A549 (cell line): Measurements from ENCODE around the gene FBLN7. TPM values are rescaled to one million over a fixed set of nuclear protein-coding genes. Genes with fewer than 3 reads are reported as not detected.

ENCODE experiments used
- ATAC-seq, 2 experiments: fragments of 200-7000 bp in 1 of 2; fragments of >200 bp in 1 of 2; cut with Nextera tagmentation in 1 of 2; cut with Tn5 transposase in 1 of 2; 3 replicates each; pipeline versions ENCODE4 v1.8.0 to v1.9.1; 2018 to 2020; ENCODE audit warnings: mild to moderate bottlenecking in 1 of 2, moderate library complexity in 1 of 2
- CTCF ChIA-PET: fragments of 300-600 bp; sonication (Branson Sonifier 250); formaldehyde crosslinking; extraction: SDS; loops from one replicate; lab custom pipeline; 2021; ENCODE audit warnings: antibody characterized with exemption, inconsistent platforms; lab: Yijun Ruan, JAX
- POLR2A ChIA-PET: fragments of 350-600 bp; formaldehyde crosslinking; extraction: SDS; loops from one replicate; lab custom pipeline; 2021; ENCODE audit warnings: antibody characterized with exemption, inconsistent platforms; lab: Yijun Ruan, JAX
- DNase-seq, 2 experiments: peaks; one replicate each; pipeline versions ENCODE4 v3.0.0 to v3.0.0-alpha.2; 2011 to 2016; ENCODE audit warnings: low read depth in 1 of 2, low spot score in 1 of 2
- FAIRE-seq: peaks from 2 replicates; lab custom pipeline; 2011; peaks lifted over from hg19 to GRCh38; lab: Jason Lieb, UNC
- H3K27ac ChIP-seq, 2 experiments: fragments of >200 bp; sonication (Bioruptor Twin); formaldehyde crosslinking; 3 replicates each; pipeline ENCODE4 v1.5.1; 2016 to 2017
- H3K4me1 ChIP-seq: fragments of >200 bp; sonication (Bioruptor Twin); formaldehyde crosslinking; 3 replicates; pipeline ENCODE4 v1.6.1; 2016
- H3K4me2 ChIP-seq: fragments of >200 bp; sonication (Bioruptor Twin); formaldehyde crosslinking; 3 replicates; pipeline ENCODE4 v1.6.1; 2016
- H3K4me3 ChIP-seq: fragments of >200 bp; sonication (Bioruptor Twin); formaldehyde crosslinking; 3 replicates; pipeline ENCODE4 v1.5.1; 2016
- H3K9me3 ChIP-seq: fragments of >200 bp; sonication (Bioruptor Twin); formaldehyde crosslinking; 3 replicates; pipeline ENCODE4 v1.6.1; 2016
- BCL3 ChIP-seq: fragments of >200 bp; sonication (Bioruptor Twin); formaldehyde crosslinking; IDR thresholded peaks from 3 replicates; pipeline ENCODE4 v1.6.1; 2016
- CEBPB ChIP-seq, 2 experiments: fragments of >200 bp in 1 of 2; sonication (Bioruptor Twin) in 1 of 2; formaldehyde crosslinking in 1 of 2; IDR thresholded peaks; 2 replicates each; pipeline ENCODE4 v1.6.1; 2012 to 2016
- CHD2 ChIP-seq: fragments of 150-350 bp; IDR thresholded peaks from 2 replicates; pipeline ENCODE4 v1.6.1; 2014; ENCODE audit warnings: low read length; ENCODE audit not compliant: partially characterized antibody
- E2F6 ChIP-seq: IDR thresholded peaks from 2 replicates; pipeline ENCODE4 v1.6.1; 2012; ENCODE audit warnings: low read depth, borderline replicate concordance
- EHMT2 ChIP-seq: fragments of 200-600 bp; sonication (generic); IDR thresholded peaks from 2 replicates; pipeline ENCODE4 v1.6.1; 2016; ENCODE audit warnings: antibody characterized with exemption, low read depth, mild to moderate bottlenecking, moderate library complexity
- EP300 ChIP-seq, 2 experiments: fragments of >200 bp; sonication (Bioruptor Twin); formaldehyde crosslinking; IDR thresholded peaks; 2 replicates in 1 of 2; 3 replicates in 1 of 2; pipeline ENCODE4 v1.6.1; 2016 to 2017
- ESRRA ChIP-seq: fragments of 150-350 bp; IDR thresholded peaks from 2 replicates; pipeline ENCODE4 v1.6.1; 2014; ENCODE audit warnings: mild to moderate bottlenecking, low read length, borderline replicate concordance
- FOXS1 ChIP-seq: fragments of 250-450 bp; sonication (Bioruptor Pico); IDR thresholded peaks from 2 replicates; pipeline ENCODE4 v1.5.0; 2020; ENCODE audit warnings: mild to moderate bottlenecking, moderate library complexity
- GATA3 ChIP-seq: IDR thresholded peaks from 2 replicates; pipeline ENCODE4 v1.6.1; 2012; ENCODE audit warnings: borderline replicate concordance
- HMGXB4 ChIP-seq: fragments of 250-450 bp; sonication (Bioruptor Pico); IDR thresholded peaks from 2 replicates; pipeline ENCODE4 v1.5.0; 2021; ENCODE audit warnings: mild to moderate bottlenecking, moderate library complexity, borderline replicate concordance
- HOXA7 ChIP-seq: fragments of 250-450 bp; sonication (Bioruptor Pico); IDR thresholded peaks from 2 replicates; pipeline ENCODE4 v1.5.0; 2020; ENCODE audit warnings: mild to moderate bottlenecking, moderate library complexity
- HOXB13 ChIP-seq: fragments of 250-450 bp; sonication (Bioruptor Pico); IDR thresholded peaks from 2 replicates; pipeline ENCODE4 v1.5.0; 2020; ENCODE audit warnings: low read depth, mild to moderate bottlenecking, moderate library complexity
- MAFK ChIP-seq: fragments of 450-650 bp; IDR thresholded peaks from 2 replicates; pipeline ENCODE4 v1.6.1; 2014; ENCODE audit not compliant: partially characterized antibody
- MAZ ChIP-seq: fragments of 150-350 bp; IDR thresholded peaks from 2 replicates; pipeline ENCODE4 v1.6.1; 2014; ENCODE audit warnings: antibody characterized with exemption, low read depth, low read length, borderline replicate concordance
- NFE2L2 ChIP-seq: fragments of 150-350 bp; conservative IDR thresholded peaks from 2 replicates; pipeline ENCODE4 v1.6.1; 2014; ENCODE audit warnings: low read length
- PBX3 ChIP-seq: IDR thresholded peaks from 2 replicates; pipeline ENCODE4 v1.6.1; 2012
- PHF8 ChIP-seq: fragments of 200-600 bp; sonication (generic); IDR thresholded peaks from 2 replicates; pipeline ENCODE4 v1.6.1; 2016; ENCODE audit warnings: low read depth, mild to moderate bottlenecking, antibody characterized with exemption, moderate library complexity, borderline replicate concordance
- RARB ChIP-seq: fragments of 250-450 bp; sonication (Bioruptor Pico); IDR thresholded peaks from 2 replicates; pipeline ENCODE4 v1.8.0; 2021; ENCODE audit warnings: mild to moderate bottlenecking, moderate library complexity
- RFX5 ChIP-seq: fragments of 450-650 bp; IDR thresholded peaks from 2 replicates; pipeline ENCODE4 v1.7.1; 2014; ENCODE audit warnings: antibody characterized with exemption, mild to moderate bottlenecking, moderate library complexity
- RNF2 ChIP-seq: fragments of 200-600 bp; sonication (generic); IDR thresholded peaks from 2 replicates; pipeline ENCODE4 v1.6.1; 2016; ENCODE audit warnings: low read depth, mild to moderate bottlenecking, antibody characterized with exemption, moderate library complexity, borderline replicate concordance
- SMC3 ChIP-seq: fragments of >200 bp; sonication (Bioruptor Twin); formaldehyde crosslinking; IDR thresholded peaks from 3 replicates; pipeline ENCODE4 v1.6.1; 2018; ENCODE audit warnings: inconsistent platforms
- SREBF2 ChIP-seq: fragments of 450-650 bp; IDR thresholded peaks from 2 replicates; pipeline ENCODE4 v1.6.1; 2014; ENCODE audit warnings: mild to moderate bottlenecking, moderate library complexity
- TP53 ChIP-seq: fragments of 250-450 bp; sonication (Bioruptor Pico); IDR thresholded peaks from 2 replicates; pipeline ENCODE4 v1.5.0; 2021; ENCODE audit warnings: mild to moderate bottlenecking, moderate library complexity
- USF2 ChIP-seq: fragments of 450-650 bp; IDR thresholded peaks from 2 replicates; pipeline ENCODE4 v1.6.1; 2014; ENCODE audit warnings: antibody characterized with exemption
- ZC3H11A ChIP-seq: fragments of 450-650 bp; IDR thresholded peaks from 2 replicates; pipeline ENCODE4 v1.6.1; 2014; ENCODE audit warnings: antibody characterized with exemption, mild to moderate bottlenecking
- ZNF302 ChIP-seq: fragments of 250-450 bp; sonication (Bioruptor Pico); IDR thresholded peaks from 2 replicates; pipeline ENCODE4 v1.9.0; 2021; ENCODE audit warnings: inconsistent platforms, mild to moderate bottlenecking, moderate library complexity
- ZSCAN20 ChIP-seq: fragments of 250-450 bp; sonication (Bioruptor Pico); IDR thresholded peaks from 2 replicates; pipeline ENCODE4 v1.8.0; 2022; ENCODE audit warnings: mild to moderate bottlenecking, moderate library complexity
- WGBS: methylation state at CpG from one replicate; pipeline ENCODE4 v1.1.6; 2017; ENCODE audit errors: missing lambda C conversion rate; 5-methylcytosine and 5-hydroxymethylcytosine counted together
- polyA plus RNA-seq, 4 experiments: library from polyadenylated mRNA; depleted of rRNA in 3 of 4; stranded (reverse); fragments of >200 nt; fragmentation: RNase III in 1 of 4; extraction: RNeasy Plus Mini Kit Qiagen cat#74134 plus additional on column Dnase treatment in 1 of 4; gene quantifications; 2 replicates in 3 of 4; 3 replicates in 1 of 4; pipeline ENCODE4 v1.2.3, GENCODE V29; 2011 to 2017

Gene FBLN7
- polyA plus RNA-seq, 2 of the 4 experiments (the other 2 are of a cell fraction) = 0.47 to 0.63 TPM

- ATAC-seq = no peak
- POLR2A ChIA-PET = no interaction called here
- DNase-seq = no peak
These were observed 24.2 kb downstream of the FBLN7 start for GRCh38 chr2:112162341-112162740.

GRCh38 chr2:112162956-112163355 is 24.8 kb downstream of the FBLN7 start:
- no peak overlapping the region for H3K27ac ChIP-seq
- H3K4me2 ChIP-seq = no peak overlapping the region
- ChIA-PET POLR2A (no interaction called here), CTCF (interaction anchor here (1.1 kb wide), 1 partner anchor 9 kb away, joined by 4 read pairs; no protein-coding TSS in a partner anchor)
- no peaks in the 10 kb centered on the region for H3K9me3 ChIP-seq
- WGBS = 91% methylated on average over 11 of the region's 11 CpGs
- H3K4me3 ChIP-seq = no peak overlapping the region
- no peaks in the 10 kb centered on the region for H3K4me1 ChIP-seq
- ATAC-seq = no peak
- FAIRE-seq = no peak
- no peak for DNase-seq
- TF ChIP-seq RNF2 = no peak
- no peak for TF ChIP-seq ZSCAN20
- TF ChIP-seq FOXS1 (CRISPR knock-in tag) = no peak
- TF ChIP-seq E2F6 = no peak
- TF ChIP-seq PBX3 = no peak
- TF ChIP-seq CEBPB (IDR thresholded peaks at IDR 0.05) = no peak
- no peak for TF ChIP-seq MAFK
- no peak for TF ChIP-seq GATA3
- no peak for TF ChIP-seq RARB (CRISPR knock-in tag)
- no peak for TF ChIP-seq ESRRA
- TF ChIP-seq BCL3 = no peak
- TF ChIP-seq CHD2 = no peak
- no peak for TF ChIP-seq USF2
- TF ChIP-seq EHMT2 = no peak

More at GRCh38 chr2:112162341-112162740, 24.2 kb downstream of the FBLN7 start:
- CTCF ChIA-PET = interaction anchor here (1.1 kb wide), 1 partner anchor 9 kb away, joined by 4 read pairs; no protein-coding TSS in a partner anchor
- FAIRE-seq = no peak
- TF ChIP-seq CEBPB (IDR thresholded peaks at IDR 0.05) (no peak), RFX5 (no peak), E2F6 (no peak), TP53 (no peak), ZNF302 (no peak), HMGXB4 (CRISPR knock-in tag) (no peak), MAZ (no peak), EP300 (IDR thresholded peaks at IDR 0.05) (no peak), SREBF2 (no peak), HOXA7 (CRISPR knock-in tag) (no peak), USF2 (no peak), PBX3 (no peak), ZSCAN20 (no peak), ZC3H11A (no peak), NFE2L2 (no peak), SMC3 (no peak), RNF2 (no peak), HOXB13 (CRISPR knock-in tag) (no peak), PHF8 (no peak)
- no peak overlapping the region for H3K4me3 ChIP-seq
- H3K4me1 ChIP-seq = no peaks in the 10 kb centered on the region
- 74% methylated on average over 6 of the region's 6 CpGs for WGBS
- H3K9me3 ChIP-seq = no peaks in the 10 kb centered on the region
- no peak overlapping the region for H3K4me2 ChIP-seq
- no peak overlapping the region for H3K27ac ChIP-seq
